Measurements from ENCODE around the gene NEK9.
A peak's percentile ranks its signal among the peaks of the same experiment; 100 is the strongest.

Gene NEK9

GRCh38 chr14:75063491-75064204, 63.2 kb downstream of the NEK9 start, which contains the start of gene ACYP1:
ACYP1 (minus strand) TSS chr14:75064024; CDS start chr14:75063553, 471 bp downstream.
- DNase-seq = peak; percentile 88

GRCh38 chr14:75063013-75063412, 63.8 kb downstream of the NEK9 start:
- DNase-seq = peak; percentile 33

- no peak for DNase-seq
Observed at GRCh38 chr14:75060420-75060819, 66.4 kb downstream of the NEK9 start.

- DNase-seq = no peak
Observed at GRCh38 chr14:75059642-75060041, 67.2 kb downstream of the NEK9 start.

GRCh38 chr14:75054421-75054820, 72.4 kb downstream of the NEK9 start:
- DNase-seq = no peak

GRCh38 chr14:75053396-75054291, 73.2 kb downstream of the NEK9 start:
- no peak for DNase-seq

GRCh38 chr14:75051556-75051899, 75.3 kb downstream of the NEK9 start:
- DNase-seq = no peak

GRCh38 chr14:75050852-75051555, 75.8 kb downstream of the NEK9 start, which contains the start of gene MLH3:
MLH3 (minus strand) TSS chr14:75051467; CDS start chr14:75049655, 1,812 bp downstream.
- peak; percentile 91 for DNase-seq

GRCh38 chr14:75049731-75050201, 77.1 kb downstream of the NEK9 start:
- no peak for DNase-seq

- DNase-seq = no peak
Observed at GRCh38 chr14:75049136-75049535, 77.7 kb downstream of the NEK9 start.

- DNase-seq = no peak
Observed at GRCh38 chr14:75048101-75048500, 78.7 kb downstream of the NEK9 start.

GRCh38 chr14:75047506-75047905, 79.3 kb downstream of the NEK9 start:
- no peak for DNase-seq

- no peak for DNase-seq
Observed at GRCh38 chr14:75046899-75047298, 79.9 kb downstream of the NEK9 start.

- no peak for DNase-seq
Observed at GRCh38 chr14:75046275-75046674, 80.6 kb downstream of the NEK9 start.

- DNase-seq = no peak
Observed at GRCh38 chr14:75044752-75045151, 82.1 kb downstream of the NEK9 start.

GRCh38 chr14:75044322-75044721, 82.5 kb downstream of the NEK9 start:
- DNase-seq = no peak

- no peak for DNase-seq
Observed at GRCh38 chr14:75042035-75042434, 84.8 kb downstream of the NEK9 start.

GRCh38 chr14:75041613-75042012, 85.2 kb downstream of the NEK9 start:
- peak; percentile 27 for DNase-seq

- DNase-seq = no peak
Observed at GRCh38 chr14:75040959-75041358, 85.9 kb downstream of the NEK9 start.

GRCh38 chr14:75040507-75040906, 86.3 kb downstream of the NEK9 start:
- DNase-seq = no peak

- DNase-seq = no peak
Observed at GRCh38 chr14:75032939-75033338, 93.9 kb downstream of the NEK9 start.

- DNase-seq = no peak
Observed at GRCh38 chr14:75030147-75030546, 96.7 kb downstream of the NEK9 start.

All from DMS53 (cell line).